H1 (cell line): ENCODE measurements around the gene EGLN2. TPM values are rescaled to one million over a fixed set of nuclear protein-coding genes. Genes with fewer than 3 reads are reported as not detected.

Experiments used
- CTCF ChIA-PET: fragments of 300-600 bp; sonication (Branson Sonifier 250); formaldehyde crosslinking; loops from one replicate; lab custom pipeline; 2021; ENCODE audit not compliant: partially characterized antibody; lab: Charles Lee
- POLR2A ChIA-PET: fragments of 300-600 bp; sonication (Branson Sonifier 250); formaldehyde crosslinking; loops from one replicate; lab custom pipeline; 2021; ENCODE audit warnings: inconsistent platforms; ENCODE audit not compliant: partially characterized antibody; lab: Charles Lee
- DNase-seq, 2 experiments: peaks; one replicate each; pipeline versions ENCODE4 v3.0.0 to v3.0.0-alpha.2; 2010 to 2022; ENCODE audit warnings: low spot score in 2 of 2, low read depth in 1 of 2, mixed read lengths in 1 of 2
- FAIRE-seq: peaks from 2 replicates; lab custom pipeline; 2011; peaks lifted over from hg19 to GRCh38; lab: Jason Lieb, UNC
- H2AFZ ChIP-seq: 2 replicates; pipeline ENCODE4 v1.8.1; 2012; ENCODE audit warnings: low read length, inconsistent platforms
- H2AK5ac ChIP-seq: 2 replicates; pipeline ENCODE4 v1.6.1; 2013; ENCODE audit warnings: low read depth, low read length
- H2BK120ac ChIP-seq: replicated peaks from 2 replicates; pipeline ENCODE3; 2013; ENCODE audit warnings: low read depth, low read length, inconsistent platforms
- H2BK12ac ChIP-seq: 2 replicates; pipeline ENCODE4 v1.6.1; 2013; ENCODE audit warnings: low read depth, low read length
- H2BK15ac ChIP-seq: 2 replicates; pipeline ENCODE4 v1.6.1; 2013; ENCODE audit warnings: low read length
- H2BK20ac ChIP-seq: 2 replicates; pipeline ENCODE4 v1.6.1; 2013; ENCODE audit warnings: low read length
- H2BK5ac ChIP-seq: 2 replicates; pipeline ENCODE4 v1.6.1; 2013; ENCODE audit warnings: low read depth, low read length
- H3K14ac ChIP-seq: 2 replicates; pipeline ENCODE4 v1.6.1; 2013; ENCODE audit warnings: inconsistent platforms; ENCODE audit not compliant: insufficient read length
- H3K18ac ChIP-seq: 2 replicates; pipeline ENCODE4 v1.6.1; 2013; ENCODE audit warnings: low read length; ENCODE audit errors: extremely low read depth
- H3K23ac ChIP-seq: 2 replicates; pipeline ENCODE4 v1.6.1; 2013; ENCODE audit warnings: inconsistent platforms; ENCODE audit not compliant: insufficient read length
- H3K23me2 ChIP-seq: 2 replicates; pipeline ENCODE4 v1.6.1; 2013; ENCODE audit warnings: low read depth, low read length
- H3K27ac ChIP-seq: 2 replicates; pipeline ENCODE4 v1.6.1; 2011; ENCODE audit warnings: low read depth, low read length, inconsistent platforms
- H3K27me3 ChIP-seq, 4 experiments: replicated peaks in 1 of 4; 1 replicate in 1 of 4; 2 replicates in 3 of 4; pipeline versions ENCODE4 v1.6.1 to v1.8.1; 2011 to 2013; ENCODE audit warnings: low read length in 3 of 4, mild to moderate bottlenecking in 3 of 4, inconsistent platforms in 2 of 4, mixed read lengths in 2 of 4, moderate library complexity in 1 of 4; ENCODE audit not compliant: control insufficient read depth in 3 of 4, insufficient read depth in 3 of 4; ENCODE audit errors: extremely low read depth in 1 of 4
- H3K36me3 ChIP-seq, 4 experiments: 2 replicates each; pipeline versions ENCODE4 v1.6.1 to v1.8.1; 2011 to 2013; ENCODE audit warnings: mild to moderate bottlenecking in 4 of 4, low read length in 3 of 4, moderate library complexity in 2 of 4, control low read depth in 1 of 4, inconsistent platforms in 1 of 4; ENCODE audit not compliant: insufficient read depth in 4 of 4, control insufficient read depth in 2 of 4
- H3K4ac ChIP-seq: replicated peaks from 2 replicates; pipeline ENCODE3; 2013; ENCODE audit warnings: low read length, low read depth, mixed read lengths, inconsistent platforms; ENCODE audit not compliant: insufficient read length
- H3K4me1 ChIP-seq, 4 experiments: replicated peaks in 1 of 4; 1 replicate in 1 of 4; 2 replicates in 3 of 4; pipeline versions ENCODE4 v1.6.1 to v1.8.1; 2011 to 2013; ENCODE audit warnings: low read length in 3 of 4, inconsistent platforms in 2 of 4, mixed read lengths in 1 of 4; ENCODE audit not compliant: insufficient read depth in 4 of 4, control insufficient read depth in 3 of 4
- H3K4me2 ChIP-seq, 2 experiments: 2 replicates each; pipeline versions ENCODE4 v1.6.1 to v1.8.1; 2011 to 2013; ENCODE audit warnings: low read depth in 2 of 2, low read length in 2 of 2, control low read depth in 1 of 2, inconsistent platforms in 1 of 2, mild to moderate bottlenecking in 1 of 2; ENCODE audit not compliant: insufficient read depth in 1 of 2
- H3K4me3 ChIP-seq, 4 experiments: fragments of 200-600, 300-600 bp in 1 of 4; sonication (generic), shearing (Covaris generic), sonication (Bioruptor Twin) in 1 of 4; 2 replicates each; pipeline versions ENCODE4 v1.5.1 to v1.8.1; 2011 to 2016; ENCODE audit warnings: low read length in 4 of 4, low read depth in 3 of 4, control low read depth in 2 of 4, inconsistent platforms in 2 of 4, mild to moderate bottlenecking in 2 of 4, mixed read lengths in 1 of 4, moderate library complexity in 1 of 4; ENCODE audit not compliant: insufficient read depth in 2 of 4; ENCODE audit errors: extremely low read depth in 1 of 4
- H3K56ac ChIP-seq: replicated peaks from 2 replicates; pipeline ENCODE3; 2013; ENCODE audit warnings: low read depth, mild to moderate bottlenecking, mixed read lengths, low read length, inconsistent platforms; ENCODE audit not compliant: insufficient read length
- H3K79me1 ChIP-seq: 2 replicates; pipeline ENCODE4 v1.6.1; 2013; ENCODE audit warnings: low read depth, low read length, control low read depth
- H3K79me2 ChIP-seq, 2 experiments: 2 replicates each; pipeline versions ENCODE4 v1.6.1 to v1.8.1; 2012 to 2013; ENCODE audit warnings: low read length in 2 of 2, mild to moderate bottlenecking in 2 of 2, inconsistent platforms in 1 of 2; ENCODE audit not compliant: insufficient read depth in 2 of 2, control insufficient read depth in 1 of 2
- H3K9ac ChIP-seq, 4 experiments: replicated peaks in 1 of 4; 1 replicate in 1 of 4; 2 replicates in 3 of 4; pipeline versions ENCODE4 v1.6.1 to v1.8.1; 2011 to 2013; ENCODE audit warnings: low read depth in 3 of 4, low read length in 3 of 4, control low read depth in 2 of 4, mild to moderate bottlenecking in 2 of 4, moderate library complexity in 2 of 4, inconsistent platforms in 1 of 4; ENCODE audit errors: extremely low read depth in 1 of 4
- H3K9me3 ChIP-seq, 2 experiments: 2 replicates each; pipeline versions ENCODE4 v1.6.1 to v1.8.1; 2012 to 2013; ENCODE audit warnings: mild to moderate bottlenecking in 2 of 2, moderate library complexity in 2 of 2, control low read depth in 1 of 2, inconsistent platforms in 1 of 2, low read depth in 1 of 2, low read length in 1 of 2, mixed read lengths in 1 of 2; ENCODE audit not compliant: insufficient read depth in 2 of 2
- H4K20me1 ChIP-seq, 2 experiments: replicated peaks in 1 of 2; 2 replicates each; pipeline versions ENCODE3 to v1.8.1; 2011 to 2013; ENCODE audit warnings: inconsistent platforms in 2 of 2, low read length in 2 of 2, mild to moderate bottlenecking in 1 of 2; ENCODE audit not compliant: insufficient read depth in 2 of 2, control insufficient read depth in 1 of 2
- H4K5ac ChIP-seq: 2 replicates; pipeline ENCODE4 v1.6.1; 2013; ENCODE audit warnings: low read length, low read depth, mixed read lengths, inconsistent platforms; ENCODE audit not compliant: insufficient read length
- H4K8ac ChIP-seq: 2 replicates; pipeline ENCODE4 v1.8.0; 2013; ENCODE audit warnings: mild to moderate bottlenecking, moderate library complexity, low read length, inconsistent platforms; ENCODE audit not compliant: insufficient read depth; ENCODE audit errors: extremely low read depth
- H4K91ac ChIP-seq: replicated peaks from 2 replicates; pipeline ENCODE3; 2013; ENCODE audit warnings: low read length, mixed read lengths, inconsistent platforms; ENCODE audit not compliant: insufficient read length
- ASH2L ChIP-seq: fragments of 200-600, 300-600 bp; sonication (generic); IDR thresholded peaks from one replicate; pipeline ENCODE4 v1.7.1; 2017; ENCODE audit warnings: low read length
- POLR2A ChIP-seq, 2 experiments: IDR thresholded peaks; 1 replicate in 1 of 2; 2 replicates in 1 of 2; pipeline ENCODE4 v1.6.1; 2011; ENCODE audit warnings: low read depth in 2 of 2, low read length in 2 of 2, mild to moderate bottlenecking in 2 of 2; ENCODE audit errors: control extremely low read depth in 1 of 2
- POLR2AphosphoS5 ChIP-seq: IDR thresholded peaks from 2 replicates; pipeline ENCODE4 v1.6.1; 2011; ENCODE audit warnings: low read depth, low read length
- WGBS, 2 experiments: shearing (Covaris generic) in 1 of 2; methylation state at CpG; one replicate each; pipeline versions ENCODE4 v1.1.6 to v1.1.7; 2013 to 2015; ENCODE audit warnings: low lambda C conversion rate in 2 of 2, mixed read lengths in 2 of 2, inconsistent platforms in 1 of 2, low coverage in 1 of 2, missing lambda C conversion rate in 1 of 2; ENCODE audit not compliant: insufficient replicate concordance in 2 of 2, insufficient coverage in 1 of 2, insufficient read length in 1 of 2; ENCODE audit errors: extremely low coverage in 1 of 2, missing lambda C conversion rate in 1 of 2; 5-methylcytosine and 5-hydroxymethylcytosine counted together
- polyA plus RNA-seq, 7 experiments: library from polyadenylated mRNA; depleted of rRNA in 3 of 7; stranded (reverse) in 5 of 7; unstranded in 2 of 7; fragments of >200 nt in 5 of 7; fragments of 200-250 nt in 2 of 7; gene quantifications; 1 replicate in 5 of 7; 2 replicates in 1 of 7; 4 replicates in 1 of 7; pipeline versions ENCODE4 v1.2.1 to v1.2.3, GENCODE V29; 2011 to 2013; ENCODE audit warnings: missing spikeins in 2 of 7, mixed read lengths in 2 of 7
- total RNA-seq: library from RNA; stranded (reverse); fragmentation: NEBNext Ultra II Directional; extraction: Animal tissue kit (Norgen Biotek cat#: 25700); gene quantifications from 2 replicates; pipeline ENCODE4 v1.2.1, GENCODE V29; 2021

The EGLN2 gene
- total and polyA plus RNA-seq, 2 of the 8 experiments (the other 6 are each of a cell fraction or from before 2014, with no cell fraction given) = 86.9 to 103 TPM

DNA sequence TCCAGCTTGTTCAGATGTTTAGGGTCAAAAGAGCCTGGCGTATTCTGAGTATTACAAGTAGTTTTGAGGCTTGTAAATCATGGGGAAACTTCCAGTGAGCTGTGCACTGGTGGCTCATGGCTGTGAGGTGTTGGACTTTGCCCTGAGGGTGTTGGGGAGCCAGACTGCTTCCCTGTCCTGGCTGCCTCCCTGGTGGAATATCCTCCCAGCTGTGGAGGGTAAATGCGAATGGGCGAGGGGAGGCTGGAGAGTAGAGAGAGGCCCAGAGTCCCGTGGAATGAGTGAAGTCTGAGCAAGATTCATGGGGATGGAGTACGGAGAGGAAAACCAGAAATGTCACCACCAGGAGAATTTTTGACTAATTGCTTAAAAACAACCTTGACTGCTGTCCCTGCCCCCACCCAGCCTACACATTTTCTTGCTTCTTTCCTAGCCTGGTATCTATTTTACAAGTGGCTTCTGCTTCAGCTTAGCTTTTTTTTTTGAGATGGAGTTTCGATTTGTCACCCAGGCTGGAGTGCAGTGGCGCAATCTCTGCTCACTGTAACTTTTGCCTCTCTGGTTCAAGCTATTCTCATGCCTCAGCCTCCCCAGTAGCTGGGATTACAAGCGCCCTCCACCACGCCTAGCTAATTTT is 44.3 kb upstream of the EGLN2 start:
- H3K4me3 ChIP-seq = peak overlapping the region in 1 of 4 experiments; percentile 31; a peak in 2 of 8 replicates

More for the DNA sequence above, 44.3 kb upstream of the EGLN2 start:
- H2BK5ac ChIP-seq = no peak overlapping the region
- peaks cover 21 to 64% (median 42%) of the 10 kb centered on the region in 4 experiments; a peak in 7 of 8 replicates for H3K36me3 ChIP-seq
- H3K79me2 ChIP-seq = peaks cover 43 to 77% of the 10 kb centered on the region in 2 experiments
- no peak overlapping the region for H3K14ac ChIP-seq
- peaks cover 7% of the 10 kb centered on the region for H3K23me2 ChIP-seq
- H2BK20ac ChIP-seq = no peak overlapping the region
- H3K9me3 ChIP-seq = no peaks in the 10 kb centered on the region
- CTCF ChIA-PET = interaction anchor here (0.6 to 3.4 kb wide), 6 partner anchors 12 to 495 kb away, joined by 3 to 14 read pairs (median 4); no protein-coding TSS in a partner anchor
- FAIRE-seq (no peak), DNase-seq (no peak)
- no peaks in the 10 kb centered on the region for H3K27me3 ChIP-seq
- H4K20me1 ChIP-seq = peaks cover 22 to 32% of the 10 kb centered on the region in 2 experiments
- H3K4ac ChIP-seq = no peak overlapping the region
- peaks cover 7% of the 10 kb centered on the region for H3K79me1 ChIP-seq
- H3K4me1 ChIP-seq = peaks cover 0 to under 1% (median 0%) of the 10 kb centered on the region in 4 experiments; a peak in 3 of 7 replicates
- POLR2A ChIA-PET = interaction anchor here (0.7 to 15.7 kb wide), 7 partner anchors 12 to 124 kb away, joined by 3 to 399 read pairs (median 6); partner anchors contain the start of genes COQ8B, EGLN2, ITPKC and MIA
- no peak overlapping the region for H3K27ac ChIP-seq
- H4K8ac ChIP-seq = no peak overlapping the region
- H2BK12ac ChIP-seq = no peak overlapping the region
- 97% methylated on average over 7 of the region's 9 CpGs; no CpG with 5 or more reads in 1 of the 2 experiments for WGBS, 2 experiments
- no peak overlapping the region for H3K18ac ChIP-seq
- no peak overlapping the region for H2BK120ac ChIP-seq
- H4K91ac ChIP-seq = no peak overlapping the region
- no peak overlapping the region for H3K23ac ChIP-seq
- no peak overlapping the region for H4K5ac ChIP-seq
- H3K56ac ChIP-seq = no peak overlapping the region
- no peak overlapping the region for H2AFZ ChIP-seq
- H3K9ac ChIP-seq = peak overlapping the region in 2 of 4 experiments; percentile 26 to 41; a peak in 4 of 7 replicates
- H3K4me2 ChIP-seq = peak overlapping the region; percentile 34 to 56
- TF ChIP-seq POLR2A (IDR thresholded peaks at IDR 0.05; ENCODE audit: control extremely low read depth in 1 of 2, low read depth in 2 of 2, low read length in 2 of 2) (peak; percentile 24 to 46; a peak in 2 of 3 replicates), ASH2L (no peak), POLR2AphosphoS5 (peak; percentile 48; the same call in 1 of the 2 replicates)
- H2AK5ac ChIP-seq = no peak overlapping the region
- H2BK15ac ChIP-seq = no peak overlapping the region
